GM10847 (cell line): ENCODE results near the gene ADI1.
A peak's percentile ranks its signal among the peaks of the same experiment; 100 is the strongest.

Experiments
- POLR2A ChIP-seq: IDR thresholded peaks from 2 replicates; pipeline ENCODE4 v1.6.1; 2011; ENCODE audit not compliant: insufficient read length; ENCODE audit errors: extremely low read depth

Gene ADI1

GRCh38 chr2:3535794-3536681, 16.7 kb upstream of the ADI1 start:
- no peak for TF ChIP-seq POLR2A

- no peak for TF ChIP-seq POLR2A
These were observed 16.1 kb upstream of the ADI1 start for GRCh38 chr2:3535467-3535793.

GRCh38 chr2:3534251-3534814, 15.0 kb upstream of the ADI1 start:
- no peak for TF ChIP-seq POLR2A

GRCh38 chr2:3533836-3534235, 14.5 kb upstream of the ADI1 start:
- no peak for TF ChIP-seq POLR2A

GRCh38 chr2:3532941-3533340, 13.6 kb upstream of the ADI1 start:
- TF ChIP-seq POLR2A: no peak

- TF ChIP-seq POLR2A: no peak
These were observed 10.1 kb upstream of the ADI1 start for GRCh38 chr2:3529316-3530025.

GRCh38 chr2:3527886-3528785, 8.8 kb upstream of the ADI1 start:
- no peak for TF ChIP-seq POLR2A

- TF ChIP-seq POLR2A: no peak
These were observed 7.5 kb upstream of the ADI1 start for GRCh38 chr2:3526871-3527270.

GRCh38 chr2:3523551-3524041, 4.3 kb upstream of the ADI1 start:
- no peak for TF ChIP-seq POLR2A

GRCh38 chr2:3522961-3523421, 3.7 kb upstream of the ADI1 start:
- no peak for TF ChIP-seq POLR2A

- TF ChIP-seq POLR2A: no peak
These were observed 1.3 kb upstream of the ADI1 start for GRCh38 chr2:3520591-3520990.

GRCh38 chr2:3518496-3519254, 656 bp downstream of the ADI1 start:
- peak; percentile 96 for TF ChIP-seq POLR2A

GRCh38 chr2:3517948-3518495, 1.3 kb downstream of the ADI1 start:
- no peak for TF ChIP-seq POLR2A

GRCh38 chr2:3516831-3517230, 2.5 kb downstream of the ADI1 start:
- TF ChIP-seq POLR2A: no peak

- TF ChIP-seq POLR2A: no peak
These were observed 6.1 kb downstream of the ADI1 start for GRCh38 chr2:3513026-3513810.
